Gastroesophageal sphincter (tissue), 3 donors: ENCODE data around the gene CHSY1.

Experiments used
- POLR2AphosphoS5 ChIP-seq: sonication (generic); formaldehyde crosslinking; IDR thresholded peaks from one replicate; pipeline ENCODE4 v1.6.1; 2017; ENCODE audit warnings: antibody characterized with exemption
- TF ChIP-seq, protein P1 (sequence below), 4 experiments: fragments of 200-600 bp in 2 of 4; fragments of 450-650 bp in 2 of 4; sonication (generic) in 1 of 4; IDR thresholded peaks; one replicate each; pipeline ENCODE4 v1.5.1; 2017 to 2019; ENCODE audit warnings: antibody characterized with exemption in 4 of 4, mild to moderate bottlenecking in 2 of 4, moderate library complexity in 2 of 4

DNA sequence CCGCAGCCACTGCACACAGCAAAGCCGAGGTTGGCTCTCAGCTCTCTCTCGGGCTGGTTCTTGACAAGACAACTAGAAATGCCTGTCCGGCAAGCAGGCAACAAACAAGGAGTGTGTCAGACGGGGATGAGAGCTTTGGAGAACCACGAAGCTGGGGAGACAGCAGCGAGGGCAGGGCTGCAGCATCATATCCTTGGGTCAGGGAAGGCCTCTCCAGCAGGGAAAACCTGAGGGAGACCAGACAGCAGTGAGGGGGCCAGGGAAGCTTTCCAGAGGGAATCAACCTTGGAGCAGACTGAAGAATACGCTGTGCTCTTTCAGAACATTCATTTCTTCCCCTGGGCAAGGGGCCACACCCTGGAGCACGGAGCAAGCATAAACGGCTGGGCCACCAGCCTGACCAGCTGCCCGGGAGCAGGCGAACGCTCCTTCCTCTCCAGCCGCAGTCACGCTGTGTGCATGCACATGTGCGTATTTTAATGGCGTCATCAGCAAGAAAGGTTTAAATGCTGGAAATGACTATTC lies 58.7 kb downstream of the CHSY1 start:
- TF ChIP-seq, protein P1, sequence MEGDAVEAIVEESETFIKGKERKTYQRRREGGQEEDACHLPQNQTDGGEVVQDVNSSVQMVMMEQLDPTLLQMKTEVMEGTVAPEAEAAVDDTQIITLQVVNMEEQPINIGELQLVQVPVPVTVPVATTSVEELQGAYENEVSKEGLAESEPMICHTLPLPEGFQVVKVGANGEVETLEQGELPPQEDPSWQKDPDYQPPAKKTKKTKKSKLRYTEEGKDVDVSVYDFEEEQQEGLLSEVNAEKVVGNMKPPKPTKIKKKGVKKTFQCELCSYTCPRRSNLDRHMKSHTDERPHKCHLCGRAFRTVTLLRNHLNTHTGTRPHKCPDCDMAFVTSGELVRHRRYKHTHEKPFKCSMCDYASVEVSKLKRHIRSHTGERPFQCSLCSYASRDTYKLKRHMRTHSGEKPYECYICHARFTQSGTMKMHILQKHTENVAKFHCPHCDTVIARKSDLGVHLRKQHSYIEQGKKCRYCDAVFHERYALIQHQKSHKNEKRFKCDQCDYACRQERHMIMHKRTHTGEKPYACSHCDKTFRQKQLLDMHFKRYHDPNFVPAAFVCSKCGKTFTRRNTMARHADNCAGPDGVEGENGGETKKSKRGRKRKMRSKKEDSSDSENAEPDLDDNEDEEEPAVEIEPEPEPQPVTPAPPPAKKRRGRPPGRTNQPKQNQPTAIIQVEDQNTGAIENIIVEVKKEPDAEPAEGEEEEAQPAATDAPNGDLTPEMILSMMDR (IDR thresholded peaks at IDR 0.05): no peak
- TF ChIP-seq POLR2AphosphoS5: no peak
